GM12892 (cell line): ENCODE data around the gene RNF148.

Source experiments
- POLR2A ChIP-seq: IDR thresholded peaks from 2 replicates; pipeline ENCODE4 v1.6.1; 2011; ENCODE audit warnings: low read depth, low read length, control low read depth
- POLR2AphosphoS5 ChIP-seq: IDR thresholded peaks from 2 replicates; pipeline ENCODE4 v1.6.1; 2011; ENCODE audit warnings: low read depth, low read length, control low read depth
- TAF1 ChIP-seq: IDR thresholded peaks from 2 replicates; pipeline ENCODE4 v1.6.1; 2011; ENCODE audit warnings: low read depth, mild to moderate bottlenecking, control low read depth, low read length, borderline replicate concordance

DNA sequence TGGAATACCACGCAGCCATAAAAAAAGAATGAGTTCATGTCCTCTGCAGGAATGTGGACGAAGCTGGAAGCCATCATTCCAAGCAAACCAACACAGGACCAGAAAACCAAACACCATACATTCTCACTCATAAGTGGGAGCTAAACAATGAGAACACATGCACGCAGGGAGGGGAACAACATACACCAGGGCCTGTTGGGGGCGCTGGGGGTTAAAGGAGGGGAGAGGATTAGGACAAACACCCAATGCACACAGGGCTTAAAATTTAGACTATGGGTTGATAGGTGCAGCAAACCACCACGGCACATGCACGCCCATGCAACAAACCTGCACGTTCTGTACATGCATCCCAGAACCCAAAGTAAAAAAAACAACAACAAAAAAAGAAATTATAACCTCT lies 27.1 kb downstream of the RNF148 start:
- no peak for TF ChIP-seq POLR2A
- no peak for TF ChIP-seq POLR2AphosphoS5
- no peak for TF ChIP-seq TAF1
